Natural killer cell (primary cell): ENCODE results near the gene ACAP1. TPM values are rescaled to one million over a fixed set of nuclear protein-coding genes. Genes with fewer than 3 reads are reported as not detected.

ENCODE experiments used
- ATAC-seq, 3 donors: fragments of 150-1000 bp in 2 of 3; fragments of 200-7000 bp in 1 of 3; cut with Tn5 transposase; 1 replicate in 1 of 3; 2 replicates in 2 of 3; pipeline ENCODE4 v1.10.0; 2021; ENCODE audit warnings: mild to moderate bottlenecking in 2 of 3, moderate library complexity in 2 of 3
- DNase-seq, 2 donors: peaks; one replicate each; pipeline versions ENCODE4 v3.0.0 to v3.0.0-alpha.2; 2013 to 2021; ENCODE audit warnings: mixed read lengths in 1 of 2
- H3K27ac ChIP-seq: one replicate; pipeline ENCODE4 v1.5.1; 2013; ENCODE audit warnings: mild to moderate bottlenecking, low read length
- H3K27me3 ChIP-seq: one replicate; pipeline ENCODE4 v1.6.1; 2013; ENCODE audit warnings: low read length; ENCODE audit not compliant: control insufficient read depth, insufficient read depth
- H3K36me3 ChIP-seq: one replicate; pipeline ENCODE4 v1.6.1; 2013; ENCODE audit warnings: low read length; ENCODE audit not compliant: control insufficient read depth, insufficient read depth
- H3K4me1 ChIP-seq: one replicate; pipeline ENCODE4 v1.6.1; 2013; ENCODE audit warnings: low read length; ENCODE audit not compliant: control insufficient read depth, insufficient read depth
- H3K4me3 ChIP-seq: one replicate; pipeline ENCODE4 v1.5.1; 2013; ENCODE audit warnings: low read length
- H3K9me3 ChIP-seq: one replicate; pipeline ENCODE4 v1.6.1; 2013; ENCODE audit warnings: low read length; ENCODE audit not compliant: control insufficient read depth, insufficient read depth
- H3K27ac Mint-ChIP-seq, 2 donors: one replicate each; pipeline ENCODE4 v1.8.0; 2022; ENCODE audit warnings: mild to moderate bottlenecking in 2 of 2, mixed read lengths in 2 of 2, moderate library complexity in 1 of 2
- H3K27me3 Mint-ChIP-seq, 2 donors: one replicate each; pipeline ENCODE4 v1.8.0; 2022; ENCODE audit warnings: low read depth in 2 of 2, mixed read lengths in 2 of 2
- H3K36me3 Mint-ChIP-seq: one replicate; pipeline ENCODE4 v1.8.0; 2022; ENCODE audit warnings: mixed read lengths
- H3K4me1 Mint-ChIP-seq, 2 donors: one replicate each; pipeline ENCODE4 v1.8.0; 2022; ENCODE audit warnings: mixed read lengths in 2 of 2
- H3K4me3 Mint-ChIP-seq: one replicate; pipeline ENCODE4 v1.8.0; 2022; ENCODE audit warnings: mild to moderate bottlenecking, moderate library complexity, mixed read lengths
- H3K9me3 Mint-ChIP-seq, 2 donors: one replicate each; pipeline ENCODE4 v1.8.0; 2022; ENCODE audit warnings: mixed read lengths in 2 of 2
- CTCF ChIP-seq: fragments of 200-600 bp; IDR thresholded peaks from one replicate; pipeline ENCODE4 v1.8.0; 2022; ENCODE audit warnings: antibody characterized with exemption
- WGBS: methylation state at CpG from one replicate; pipeline ENCODE4 v1.1.7; 2013; ENCODE audit warnings: missing lambda C conversion rate; ENCODE audit not compliant: insufficient coverage; 5-methylcytosine and 5-hydroxymethylcytosine counted together
- intact Hi-C: fragments of 100-400 bp; cut with micrococcal nuclease; formaldehyde crosslinking; loops from one replicate; pipeline ENCODE4 v1.14.2; 2022
- total RNA-seq, 4 donors: library from RNA; stranded (reverse); fragments of 120-200 nt in 1 of 4; gene quantifications; one replicate each; pipeline versions ENCODE4 v1.2.3 to v1.2.4, GENCODE V29; 2013 to 2022

Gene ACAP1
- total RNA-seq, 3 donors from 2014 or later (not counting 1 experiment from before 2014, with no cell fraction given), result 526 to 590 (median 540) TPM

DNA sequence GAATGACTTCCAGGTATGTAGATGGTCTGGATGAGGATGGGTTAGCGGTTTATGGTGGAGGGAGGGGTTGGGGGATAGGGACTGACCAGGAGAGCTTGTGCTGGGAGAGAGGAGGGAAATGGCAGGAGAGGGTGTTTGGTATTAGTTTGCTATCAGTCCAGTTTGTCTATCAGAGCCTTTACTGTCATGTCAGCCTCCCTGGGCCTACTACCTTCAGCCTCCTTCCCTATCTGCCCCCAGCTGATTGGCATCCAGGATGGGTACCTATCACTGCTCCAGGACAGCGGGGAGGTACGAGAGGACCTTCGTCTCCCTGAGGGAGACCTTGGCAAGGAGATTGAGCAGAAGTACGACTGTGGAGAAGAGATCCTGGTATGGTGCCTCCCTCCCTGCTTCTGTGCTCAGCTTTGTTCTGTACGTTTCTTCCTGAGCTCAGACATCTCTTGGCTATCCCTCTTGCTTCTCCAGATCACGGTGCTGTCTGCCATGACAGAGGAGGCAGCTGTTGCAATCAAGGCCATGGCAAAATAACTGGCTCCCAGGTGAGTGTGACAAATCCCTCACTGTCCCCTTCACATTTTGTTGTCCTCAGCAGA, 25.1 kb upstream of the ACAP1 start:
- ATAC-seq (no peak), DNase-seq (no peak)
- intact Hi-C loops, result no loop called here
- H3K27me3 Mint-ChIP-seq, result no peaks in the 10 kb centered on the region
- H3K27me3 ChIP-seq, result no peaks in the 10 kb centered on the region
- no peak for TF ChIP-seq CTCF
- no peaks in the 10 kb centered on the region for H3K9me3 Mint-ChIP-seq
- no peaks in the 10 kb centered on the region for H3K9me3 ChIP-seq
- no peak overlapping the region for H3K4me3 ChIP-seq
- peaks cover 56 to 82% of the 10 kb centered on the region in 2 donors for H3K4me1 Mint-ChIP-seq
- peak overlapping the region; percentile 91 to 99 for H3K27ac Mint-ChIP-seq
- WGBS, result 84% methylated on average over 7 of the region's 7 CpGs
- peaks cover 47% of the 10 kb centered on the region for H3K36me3 ChIP-seq
- H3K27ac ChIP-seq, result no peak overlapping the region
- peaks cover 17% of the 10 kb centered on the region for H3K36me3 Mint-ChIP-seq
- H3K4me1 ChIP-seq, result peaks cover 68% of the 10 kb centered on the region
- peak overlapping the region; percentile 85 for H3K4me3 Mint-ChIP-seq

- Mint-ChIP-seq H3K9me3 (no peaks in the 10 kb centered on the region), H3K36me3 (peaks cover 17% of the 10 kb centered on the region), H3K4me3 (peak overlapping the region; percentile 60), H3K27ac (peak overlapping the region; percentile 91 to 99), H3K27me3 (no peaks in the 10 kb centered on the region), H3K4me1 (peaks cover 46 to 74% of the 10 kb centered on the region in 2 donors)
- Histone ChIP-seq H3K27me3 (no peaks in the 10 kb centered on the region), H3K4me1 (peaks cover 62% of the 10 kb centered on the region), H3K4me3 (no peak overlapping the region), H3K27ac (no peak overlapping the region), H3K9me3 (no peaks in the 10 kb centered on the region), H3K36me3 (peaks cover 48% of the 10 kb centered on the region)
- 68% methylated on average over 3 of the region's 7 CpGs for WGBS
- TF ChIP-seq CTCF, result no peak
- ATAC-seq (no peak), DNase-seq (no peak)
- intact Hi-C loops, result no loop called here
Observed at GRCh38 chr17:7312432-7313087, 23.8 kb upstream of the ACAP1 start.

DNA sequence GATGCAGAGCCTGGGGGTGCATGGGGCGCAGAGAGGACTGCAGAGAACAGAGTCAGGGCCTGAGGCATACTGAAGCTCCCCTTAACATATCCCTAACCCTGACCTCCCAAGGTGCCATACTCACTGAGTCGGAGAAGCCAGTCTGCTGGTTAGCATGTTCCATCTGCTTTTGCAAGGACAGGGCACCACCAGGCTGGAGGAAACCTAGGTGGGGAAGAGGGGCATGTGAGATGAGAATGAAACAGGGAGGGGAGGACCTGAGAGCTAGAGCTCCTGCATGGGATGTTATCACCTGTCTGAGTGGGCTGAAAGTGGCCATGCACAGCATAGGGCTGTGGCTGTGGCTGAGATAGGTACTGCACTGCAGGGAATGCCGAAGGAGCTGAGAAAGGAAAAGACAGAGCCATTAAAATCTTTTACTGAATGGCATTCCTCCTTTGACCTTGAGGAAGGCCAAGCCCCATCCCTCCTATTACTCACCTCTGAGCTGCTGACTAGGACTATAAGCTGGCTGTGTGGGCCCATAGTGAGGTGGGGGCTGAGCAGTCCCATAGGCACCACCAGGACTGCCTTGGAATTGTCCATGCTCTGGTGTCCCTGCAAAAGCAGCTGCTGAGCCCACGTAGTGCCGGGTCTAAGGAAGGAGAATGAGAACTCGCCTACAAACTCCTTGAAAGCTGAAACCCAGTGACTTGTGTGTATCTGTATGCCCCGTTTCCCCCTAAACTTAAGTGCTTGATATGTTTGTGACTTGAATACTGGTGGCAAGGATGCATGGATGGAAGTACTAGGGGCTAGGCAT, 23.0 kb upstream of the ACAP1 start:
- peak overlapping the region; percentile 42 for H3K4me3 Mint-ChIP-seq
- peak overlapping the region; percentile 91 to 99 for H3K27ac Mint-ChIP-seq
- Histone ChIP-seq H3K4me1 (peaks cover 60% of the 10 kb centered on the region), H3K27me3 (no peaks in the 10 kb centered on the region), H3K4me3 (no peak overlapping the region), H3K36me3 (peaks cover 55% of the 10 kb centered on the region), H3K27ac (no peak overlapping the region), H3K9me3 (no peaks in the 10 kb centered on the region)
- 91% methylated on average over 7 of the region's 7 CpGs for WGBS
- H3K4me1 Mint-ChIP-seq, result peaks cover 46 to 73% of the 10 kb centered on the region in 2 donors
- H3K9me3 Mint-ChIP-seq, result no peaks in the 10 kb centered on the region
- no peaks in the 10 kb centered on the region for H3K27me3 Mint-ChIP-seq
- ATAC-seq (no peak), DNase-seq (peak in 1 of 2 donors; percentile 16)
- H3K36me3 Mint-ChIP-seq, result peaks cover 17% of the 10 kb centered on the region
- intact Hi-C loops, result no loop called here
- no peak for TF ChIP-seq CTCF
